GM21423 (cell line): ENCODE results near the gene FSTL5.

Experiments
- ATAC-seq: cut with Tn5 transposase; IDR thresholded peaks from one replicate; pipeline ENCODE4 v1.9.1; 2021; ENCODE audit warnings: mild to moderate bottlenecking, moderate library complexity; ENCODE audit not compliant: unreplicated experiment

FSTL5 gene

DNA sequence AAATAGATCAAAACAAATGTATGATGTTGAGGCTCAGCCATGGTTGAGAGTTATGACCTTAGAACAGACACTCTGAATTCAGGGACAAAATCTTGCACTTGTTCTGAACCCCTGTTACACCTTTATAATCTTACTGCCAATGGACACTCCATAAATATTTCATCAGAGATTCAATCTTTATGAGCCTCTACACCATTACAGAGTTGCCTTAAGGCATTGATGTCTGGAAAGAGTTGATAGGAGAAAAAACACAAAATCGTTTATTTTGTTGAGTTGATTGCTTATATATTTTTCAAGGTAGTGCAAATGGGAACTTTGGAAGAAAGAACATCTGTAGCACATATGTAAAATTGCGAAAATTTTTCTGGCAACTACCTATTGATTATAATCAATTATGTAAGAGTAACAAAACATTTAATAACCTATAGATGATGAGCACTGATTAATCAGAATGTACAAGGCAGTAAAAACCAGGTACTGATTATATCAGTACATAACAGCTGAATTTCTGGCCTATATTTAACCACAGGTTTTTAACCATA, 568.5 kb downstream of the FSTL5 start:
- ATAC-seq = no peak

GRCh38 chr4:161585011-161585410, 578.8 kb downstream of the FSTL5 start:
- ATAC-seq = no peak

DNA sequence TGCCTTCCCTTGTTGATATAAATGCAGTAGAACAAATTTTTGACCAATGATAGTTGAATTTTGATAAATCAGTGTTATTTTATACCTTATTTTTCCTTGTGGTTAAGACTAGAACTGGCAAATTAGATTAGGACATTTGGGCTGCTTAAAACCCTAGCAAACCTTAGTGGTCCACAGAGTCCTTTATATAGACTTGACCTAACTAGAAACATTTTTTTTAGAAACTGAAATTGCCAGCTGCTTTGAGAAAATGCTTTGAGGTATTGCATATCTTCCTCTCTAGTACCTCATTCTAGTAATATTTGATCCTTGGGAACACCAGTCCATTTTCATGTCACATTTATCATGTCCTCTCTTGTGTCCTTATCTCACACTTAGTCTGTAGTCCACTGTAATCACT, 580.3 kb downstream of the FSTL5 start:
- ATAC-seq = no peak

- no peak for ATAC-seq
Observed at GRCh38 chr4:161581262-161582230, 582.3 kb downstream of the FSTL5 start.

DNA sequence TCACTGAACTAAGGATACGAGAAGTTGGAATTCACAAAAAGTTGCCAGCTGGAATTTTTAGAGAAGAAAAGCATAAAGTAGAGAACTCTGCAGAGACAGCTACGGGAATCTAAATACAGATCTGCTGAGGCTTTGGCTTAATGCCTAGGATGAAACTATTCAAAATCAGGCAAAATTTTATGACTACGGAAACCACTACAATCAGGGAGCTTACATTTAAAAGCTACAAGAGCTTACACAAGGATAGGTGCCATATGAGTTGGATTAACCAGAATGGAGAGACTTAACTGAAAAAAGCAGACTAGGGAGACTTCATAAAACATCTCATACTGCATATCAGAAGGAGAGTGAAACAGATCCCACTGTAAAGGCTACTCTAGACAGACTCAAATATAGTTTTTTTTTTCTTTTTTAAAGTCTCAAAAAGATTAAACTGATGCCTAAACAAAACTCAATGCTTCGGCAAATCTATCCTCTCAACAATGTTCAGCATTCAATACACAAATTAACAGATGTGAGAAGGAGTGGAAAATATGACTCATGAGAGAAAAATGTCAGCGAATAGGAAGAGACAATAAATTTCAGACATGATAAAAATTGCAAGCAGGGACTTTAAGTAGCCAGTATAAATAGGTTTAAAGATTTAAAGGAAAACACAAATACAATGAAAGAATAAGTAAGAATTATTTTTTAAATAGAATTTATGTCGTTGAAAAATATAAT, 586.1 kb downstream of the FSTL5 start:
- ATAC-seq = no peak

GRCh38 chr4:161573836-161574235, 590.0 kb downstream of the FSTL5 start:
- no peak for ATAC-seq

GRCh38 chr4:161564230-161564834, 599.5 kb downstream of the FSTL5 start:
- ATAC-seq = no peak

DNA sequence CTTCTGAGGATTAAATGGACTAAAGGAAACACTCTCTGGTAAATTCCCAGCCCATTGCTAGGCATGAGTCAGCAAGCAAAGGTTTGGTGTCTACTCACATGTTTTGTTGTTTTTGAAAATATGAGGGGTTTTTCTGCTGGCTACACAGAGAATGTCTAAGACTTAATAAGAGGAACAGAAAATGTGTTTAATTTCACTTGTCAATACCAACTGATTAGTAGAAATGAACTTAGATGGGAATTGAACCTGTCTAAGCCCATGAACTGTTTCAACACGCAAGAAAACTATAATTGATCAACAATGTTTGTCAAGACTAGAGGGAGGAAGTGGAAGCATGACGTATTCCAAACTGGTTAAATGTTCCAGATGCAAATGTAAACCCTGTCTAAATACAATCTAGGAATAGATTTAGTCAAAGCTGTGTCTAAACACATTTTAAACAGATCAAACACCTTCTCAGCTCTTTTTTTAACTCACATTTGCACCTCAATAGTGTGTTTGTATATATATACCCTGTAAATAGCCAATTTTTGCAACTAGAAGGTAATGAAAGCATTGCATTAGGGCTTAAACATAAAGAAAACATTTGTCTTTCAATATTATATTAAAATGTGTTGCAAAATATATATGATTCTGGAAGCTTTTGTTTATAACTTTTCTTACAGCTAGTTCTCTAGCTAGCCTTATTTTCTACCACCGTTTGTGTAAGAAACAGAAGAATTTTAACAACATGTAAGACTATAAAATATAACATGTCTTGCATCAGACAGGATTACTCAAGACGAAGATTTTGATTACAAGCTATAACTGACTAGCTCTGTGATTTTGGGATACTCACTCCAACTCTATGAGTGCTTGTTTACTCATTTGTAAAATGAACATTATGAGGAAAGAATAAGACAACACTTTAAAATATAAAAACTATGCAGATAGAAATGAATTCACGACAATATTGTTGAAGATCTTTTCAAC, 607.8 kb downstream of the FSTL5 start:
- peak; percentile 77 for ATAC-seq

DNA sequence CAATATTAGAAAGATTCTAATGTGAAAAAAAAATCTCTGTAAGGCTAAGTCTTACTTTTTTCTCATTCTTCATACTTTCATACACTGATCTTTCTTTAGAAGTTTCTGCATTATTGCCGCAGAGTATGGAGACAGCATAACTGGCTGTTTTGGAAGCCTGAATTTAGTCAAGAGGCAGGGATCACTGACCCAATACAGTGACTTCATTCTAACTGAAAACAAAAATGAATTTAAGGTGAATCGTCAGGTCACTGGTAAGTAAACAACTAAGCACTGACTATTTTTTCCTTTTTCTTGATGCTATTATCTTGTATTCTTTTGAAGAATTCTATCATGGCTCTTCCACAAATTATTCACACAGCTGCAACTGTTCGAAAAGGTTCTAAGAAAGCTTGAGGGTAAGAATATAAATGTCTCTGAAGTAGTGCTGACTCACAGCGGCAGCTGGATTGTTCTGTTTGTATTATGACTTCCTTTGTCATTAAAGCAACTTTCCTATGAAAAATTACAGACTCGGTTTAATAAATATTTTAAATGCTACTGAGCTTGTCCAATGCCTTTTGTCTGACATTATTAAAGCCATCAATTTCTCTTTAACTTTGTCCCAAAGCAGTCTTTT, 609.3 kb downstream of the FSTL5 start:
- no peak for ATAC-seq

DNA sequence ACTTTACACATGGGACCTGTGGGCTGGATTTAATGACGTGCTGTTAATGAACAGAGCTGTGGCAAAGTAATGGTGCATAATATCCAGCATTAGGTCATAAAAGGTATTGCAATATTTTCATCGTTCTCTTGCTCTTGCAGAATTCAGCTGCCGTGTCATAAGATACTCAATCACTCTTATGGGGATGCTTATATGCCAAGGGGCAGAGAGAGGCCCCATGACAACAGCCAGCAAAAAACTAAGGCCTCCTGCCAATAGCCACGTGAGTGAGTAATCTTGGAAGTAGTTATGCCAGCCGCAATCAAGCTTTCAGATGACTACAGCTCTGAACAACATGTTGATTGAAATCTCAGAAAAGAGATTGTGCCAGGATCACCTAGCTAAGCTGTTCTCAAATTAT, 616.9 kb downstream of the FSTL5 start:
- no peak for ATAC-seq

DNA sequence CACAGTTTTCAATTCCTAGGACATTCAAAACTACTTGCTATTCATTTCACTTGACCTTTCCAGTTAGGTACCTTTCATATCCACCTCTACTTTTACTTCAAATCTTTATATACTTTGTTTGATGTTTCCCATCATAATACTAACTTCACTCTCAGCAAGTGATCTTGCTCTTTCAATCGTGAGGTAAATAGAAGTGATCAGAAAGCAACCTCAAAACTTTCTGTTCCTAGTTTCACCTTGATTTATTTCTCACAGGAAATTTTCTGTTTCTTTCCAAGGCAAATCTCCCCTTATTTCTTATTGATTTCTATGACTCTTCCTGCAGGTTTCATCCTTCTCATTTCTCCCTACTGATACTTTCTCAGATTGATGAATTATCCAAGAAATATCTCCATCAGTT, 623.5 kb downstream of the FSTL5 start:
- ATAC-seq = no peak

GRCh38 chr4:161538941-161539340, 624.9 kb downstream of the FSTL5 start:
- ATAC-seq = no peak

GRCh38 chr4:161530710-161531109, 633.1 kb downstream of the FSTL5 start:
- no peak for ATAC-seq

DNA sequence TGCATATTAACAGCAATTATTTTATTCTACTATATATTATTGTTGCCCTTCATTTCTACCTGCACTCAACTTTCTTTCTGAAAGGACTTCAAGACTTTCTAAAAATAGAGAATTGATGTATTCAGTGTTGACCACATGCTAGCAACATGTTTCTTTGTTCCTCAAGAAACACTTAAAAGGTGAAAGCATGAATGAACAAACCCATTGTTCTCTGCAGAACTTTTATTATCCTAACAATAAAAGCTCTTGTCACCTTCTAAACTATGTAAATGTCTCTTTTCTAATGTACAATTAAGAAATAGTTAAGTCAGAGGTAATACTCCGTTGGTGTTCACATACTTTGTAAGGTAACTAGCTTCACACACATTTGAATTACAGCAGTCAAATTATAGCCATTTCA, 638.7 kb downstream of the FSTL5 start:
- ATAC-seq = no peak

DNA sequence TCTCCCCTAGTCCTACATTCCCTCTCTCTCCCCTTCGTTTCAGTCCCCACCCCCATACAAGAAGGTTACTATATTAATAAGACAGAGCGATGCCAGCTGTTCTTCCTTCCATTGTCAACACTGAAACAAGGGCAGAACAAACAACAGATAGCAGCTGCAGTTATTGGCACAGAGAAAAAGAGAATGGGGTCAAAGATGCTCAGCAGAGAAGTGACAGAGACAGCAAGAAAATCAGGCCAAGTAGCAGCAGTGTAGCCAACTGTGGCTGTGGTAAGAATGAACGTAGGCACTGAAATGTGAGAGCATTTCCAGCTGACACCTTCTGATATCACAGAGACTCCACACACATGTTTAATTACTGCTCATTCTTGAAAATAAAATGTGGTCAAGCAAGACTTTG, 641.8 kb downstream of the FSTL5 start:
- ATAC-seq = no peak

DNA sequence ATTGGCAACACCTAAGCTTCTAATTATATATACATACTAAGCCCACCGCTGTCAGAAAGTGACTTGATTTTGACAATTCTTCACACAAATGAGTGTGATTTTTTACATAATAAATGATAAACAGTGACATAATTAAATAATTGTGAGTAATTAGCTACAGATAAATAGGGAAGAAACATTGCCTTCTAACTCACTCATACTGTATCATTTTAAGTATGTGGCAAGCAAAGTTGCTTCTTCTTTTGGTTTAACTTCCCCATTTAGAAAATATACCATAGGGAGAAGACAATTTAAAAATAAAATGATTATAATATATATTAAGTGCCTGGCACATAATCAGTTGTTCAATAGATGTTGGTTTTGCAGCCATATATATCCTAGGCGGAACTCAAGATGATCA, 644.2 kb downstream of the FSTL5 start:
- no peak for ATAC-seq

DNA sequence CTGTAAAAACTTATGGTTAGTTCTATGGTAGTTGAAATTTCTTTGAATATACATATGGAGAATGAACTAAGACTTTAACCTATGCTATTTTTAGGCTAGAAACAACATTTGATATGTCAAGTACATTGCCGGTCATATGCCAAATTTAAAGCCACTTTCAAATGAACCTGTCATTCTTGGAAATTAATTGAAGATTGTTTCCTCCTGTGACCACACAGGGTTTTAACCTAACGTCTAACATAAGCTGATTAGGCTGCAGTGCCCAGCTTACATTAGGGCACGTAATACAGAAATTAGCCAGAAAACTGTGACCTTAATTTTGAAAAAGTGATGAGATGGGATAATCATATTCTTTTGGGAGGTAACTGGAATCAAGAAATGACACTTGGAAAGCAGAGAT, 645.9 kb downstream of the FSTL5 start:
- no peak for ATAC-seq

DNA sequence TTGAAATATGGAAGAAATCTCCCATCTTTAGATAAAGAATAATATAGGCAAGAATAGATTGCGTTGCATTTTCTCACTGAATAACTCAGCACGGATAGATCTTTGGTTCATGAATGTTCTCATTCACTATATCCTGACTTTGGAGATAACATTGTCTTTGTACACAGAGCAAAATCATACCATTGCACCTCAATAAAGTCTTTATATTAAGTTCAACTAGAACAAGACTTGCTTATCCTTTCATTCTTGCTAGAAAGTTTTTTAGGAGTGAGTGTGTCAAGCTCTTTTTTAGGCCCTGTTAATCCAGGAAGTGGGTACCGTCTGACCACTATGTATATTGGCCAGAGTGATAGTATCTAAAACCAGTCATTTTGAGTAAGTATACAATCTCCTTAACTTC, 658.7 kb downstream of the FSTL5 start:
- no peak for ATAC-seq

GRCh38 chr4:161498155-161498554, 665.6 kb downstream of the FSTL5 start:
- ATAC-seq = no peak

GRCh38 chr4:161486461-161486860, 677.3 kb downstream of the FSTL5 start:
- ATAC-seq = no peak
